PC-3 (cell line): Measurements from ENCODE around the gene IDS.

Experiments
- EZH2 ChIP-seq: fragments of 300-600 bp; sonication (generic); IDR thresholded peaks from one replicate; pipeline ENCODE4 v1.6.1; 2017; ENCODE audit warnings: antibody characterized with exemption, mild to moderate bottlenecking, low read length; ENCODE audit not compliant: unreplicated experiment
- EZH2phosphoT487 ChIP-seq: fragments of 300-600 bp; sonication (generic); IDR thresholded peaks from 2 replicates; pipeline ENCODE4 v1.6.1; 2018; ENCODE audit warnings: mild to moderate bottlenecking, antibody characterized with exemption, low read length, borderline replicate concordance
- TF ChIP-seq, protein P1 (sequence below): fragments of 300-600 bp; sonication (generic); conservative IDR thresholded peaks from 2 replicates; pipeline ENCODE4 v1.5.1; 2017; ENCODE audit warnings: antibody characterized with exemption, low read depth, mild to moderate bottlenecking, low read length

DNA sequence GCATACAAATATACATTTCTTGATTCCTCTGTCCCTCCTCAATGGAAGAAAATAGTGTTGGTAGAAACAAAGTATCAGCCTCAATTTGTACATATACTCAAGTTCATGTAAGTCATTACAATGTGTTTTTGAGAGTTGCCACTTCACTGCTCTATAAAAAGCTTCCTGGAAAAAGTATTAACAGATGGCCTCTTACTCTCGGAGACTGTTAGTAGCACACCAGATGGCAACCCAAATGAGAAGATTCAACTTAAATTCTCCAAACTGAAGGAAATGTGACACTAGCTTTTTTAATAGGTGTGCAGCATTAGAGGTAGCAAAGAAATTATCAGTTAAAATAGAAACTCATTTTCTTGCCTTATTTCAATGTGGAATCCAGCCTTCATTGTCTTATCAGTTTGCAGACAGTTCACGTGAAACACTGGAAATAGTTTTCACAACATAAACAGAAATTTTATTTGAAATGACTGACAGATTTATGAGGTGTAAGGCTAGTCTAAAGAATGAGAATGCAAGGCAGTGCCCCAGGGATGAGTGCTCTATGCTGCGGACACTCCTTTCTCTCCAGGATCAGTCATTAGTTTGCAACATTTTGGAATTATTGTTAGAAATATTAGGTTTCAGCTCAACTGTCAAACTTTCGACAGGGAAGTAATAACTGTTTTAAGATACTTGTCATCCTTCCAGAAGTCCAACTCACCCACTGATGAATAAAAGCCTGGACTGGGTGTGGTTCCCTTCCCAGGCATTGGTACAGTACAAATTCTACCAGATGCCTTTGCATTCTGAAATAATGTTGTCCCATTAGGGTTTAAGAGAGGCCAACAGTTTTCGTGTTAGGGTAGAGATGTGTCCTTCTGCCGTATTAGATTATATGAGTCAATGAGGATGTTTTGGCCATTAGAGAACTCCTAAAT, 50.9 kb downstream of the IDS start:
- TF ChIP-seq, protein P1, sequence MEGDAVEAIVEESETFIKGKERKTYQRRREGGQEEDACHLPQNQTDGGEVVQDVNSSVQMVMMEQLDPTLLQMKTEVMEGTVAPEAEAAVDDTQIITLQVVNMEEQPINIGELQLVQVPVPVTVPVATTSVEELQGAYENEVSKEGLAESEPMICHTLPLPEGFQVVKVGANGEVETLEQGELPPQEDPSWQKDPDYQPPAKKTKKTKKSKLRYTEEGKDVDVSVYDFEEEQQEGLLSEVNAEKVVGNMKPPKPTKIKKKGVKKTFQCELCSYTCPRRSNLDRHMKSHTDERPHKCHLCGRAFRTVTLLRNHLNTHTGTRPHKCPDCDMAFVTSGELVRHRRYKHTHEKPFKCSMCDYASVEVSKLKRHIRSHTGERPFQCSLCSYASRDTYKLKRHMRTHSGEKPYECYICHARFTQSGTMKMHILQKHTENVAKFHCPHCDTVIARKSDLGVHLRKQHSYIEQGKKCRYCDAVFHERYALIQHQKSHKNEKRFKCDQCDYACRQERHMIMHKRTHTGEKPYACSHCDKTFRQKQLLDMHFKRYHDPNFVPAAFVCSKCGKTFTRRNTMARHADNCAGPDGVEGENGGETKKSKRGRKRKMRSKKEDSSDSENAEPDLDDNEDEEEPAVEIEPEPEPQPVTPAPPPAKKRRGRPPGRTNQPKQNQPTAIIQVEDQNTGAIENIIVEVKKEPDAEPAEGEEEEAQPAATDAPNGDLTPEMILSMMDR: no peak
- TF ChIP-seq EZH2: no peak
- TF ChIP-seq EZH2phosphoT487: no peak
